T47D (cell line): ENCODE results near the gene FGFBP2.
"Not testable (repeated sequence)": the region's sequence is repeated elsewhere in the genome, so short reads cannot be mapped to it uniquely, and the experiment has no call there.

Experiments
- DNase-seq, 2 experiments: peaks; one replicate each; pipeline versions ENCODE4 v3.0.0 to v3.0.0-alpha.2; 2011 to 2012; ENCODE audit warnings: low read depth in 1 of 2, low spot score in 1 of 2
- JUND ChIP-seq: IDR thresholded peaks from 2 replicates; pipeline ENCODE4 v1.6.1; 2012; ENCODE audit warnings: low read depth
- in situ Hi-C: cut with HindIII; loops from 2 replicates; pipeline ENCODE4 v1.10.0; 2016; ENCODE audit warnings: low sequenced_read_pairs, low pct_unique_long_range_greater_than_20kb

The FGFBP2 gene

GRCh38 chr4:15935504-15936402, 27.2 kb downstream of the FGFBP2 start:
- no peak for TF ChIP-seq JUND
- no peak for DNase-seq
- in situ Hi-C loops: no loop called here

- in situ Hi-C loops: no loop called here
- TF ChIP-seq JUND: no peak
- DNase-seq: no peak
These were observed 28.7 kb downstream of the FGFBP2 start for GRCh38 chr4:15934259-15934658.

- DNase-seq: no peak
- in situ Hi-C loops: no loop called here
- no peak for TF ChIP-seq JUND
These were observed 31.3 kb downstream of the FGFBP2 start for GRCh38 chr4:15931451-15932210.

- no peak for TF ChIP-seq JUND
- in situ Hi-C loops: no loop called here
- no peak for DNase-seq
These were observed 32.7 kb downstream of the FGFBP2 start for GRCh38 chr4:15930314-15930713.

- no peak for TF ChIP-seq JUND
- in situ Hi-C loops: no loop called here
- no peak for DNase-seq
These were observed 33.4 kb downstream of the FGFBP2 start for GRCh38 chr4:15929540-15929939.

- no peak for TF ChIP-seq JUND
- no peak for DNase-seq
- in situ Hi-C loops: no loop called here
These were observed 34.1 kb downstream of the FGFBP2 start for GRCh38 chr4:15928883-15929282.

- in situ Hi-C loops: no loop called here
- TF ChIP-seq JUND: no peak
- no peak for DNase-seq
These were observed 36.5 kb downstream of the FGFBP2 start for GRCh38 chr4:15926486-15926885.

GRCh38 chr4:15925830-15926229, 37.1 kb downstream of the FGFBP2 start:
- in situ Hi-C loops: no loop called here
- TF ChIP-seq JUND: no peak
- no peak for DNase-seq

GRCh38 chr4:15921592-15921932, 41.4 kb downstream of the FGFBP2 start:
- DNase-seq: no peak
- in situ Hi-C loops: no loop called here
- TF ChIP-seq JUND: no peak

GRCh38 chr4:15920723-15921591, 42.0 kb downstream of the FGFBP2 start:
- DNase-seq: peak in 1 of 2 experiments; percentile 30
- in situ Hi-C loops: no loop called here

GRCh38 chr4:15918484-15919129, 44.4 kb downstream of the FGFBP2 start:
- in situ Hi-C loops: no loop called here
- TF ChIP-seq JUND: no peak
- DNase-seq: no peak

More at GRCh38 chr4:15920723-15921591, 42.0 kb downstream of the FGFBP2 start:
- TF ChIP-seq JUND: no peak

- in situ Hi-C loops: no loop called here
- TF ChIP-seq JUND: no peak
- DNase-seq: no peak
These were observed 45.7 kb downstream of the FGFBP2 start for GRCh38 chr4:15917297-15917696.

- DNase-seq, in situ Hi-C loops: not testable (repeated sequence)
These were observed 46.6 kb downstream of the FGFBP2 start for GRCh38 chr4:15916358-15916757.
